HG02571 (cell line): ENCODE measurements around the gene TRIM32.

Experiments used
- ATAC-seq: cut with Tn5 transposase; IDR thresholded peaks from one replicate; pipeline ENCODE4 v1.9.1; 2021; ENCODE audit warnings: mild to moderate bottlenecking, moderate library complexity; ENCODE audit not compliant: unreplicated experiment

Gene TRIM32

DNA sequence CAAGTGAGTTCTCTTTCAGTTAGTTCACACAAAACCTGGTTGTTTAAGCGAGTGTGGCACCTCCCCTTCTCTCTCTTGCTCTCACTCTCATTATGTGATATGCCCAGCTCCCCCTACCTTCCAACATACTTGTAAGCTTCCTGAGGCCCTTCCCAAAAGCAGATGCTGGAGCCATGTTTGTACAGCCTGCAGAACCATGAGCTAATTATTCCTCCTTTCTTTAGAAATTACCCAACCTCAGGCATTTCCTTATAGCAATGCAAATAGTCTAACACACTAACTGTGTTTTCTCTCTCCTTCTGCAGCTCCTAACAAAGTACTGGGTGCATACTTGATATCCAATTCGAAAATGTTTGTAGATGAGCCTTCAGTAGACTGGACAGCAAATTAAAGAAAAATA lies 62.7 kb downstream of the TRIM32 start:
- ATAC-seq, result no peak

DNA sequence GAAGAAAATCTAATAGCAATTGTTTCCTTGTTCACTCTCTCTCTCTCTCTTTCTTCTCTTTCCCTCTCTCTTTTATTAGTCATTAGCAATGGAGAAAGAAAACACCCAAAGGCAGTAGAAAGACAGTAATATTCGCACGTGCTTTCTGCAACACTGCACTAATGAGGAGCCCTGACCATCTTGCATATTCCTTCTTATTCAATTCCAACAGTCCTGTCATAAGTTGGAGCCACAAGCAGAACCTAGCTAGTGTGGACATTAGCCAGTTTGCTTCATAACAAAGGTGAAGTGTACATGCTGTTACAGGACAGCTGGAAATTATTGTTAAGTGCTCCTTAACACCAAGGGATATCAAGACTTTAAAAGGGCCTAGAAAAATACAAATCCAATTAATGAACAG lies 63.4 kb downstream of the TRIM32 start:
- ATAC-seq, result no peak
